Keratinocyte (primary cell): ENCODE data around the gene SFTPB. TPM values are rescaled to one million over a fixed set of nuclear protein-coding genes. Genes with fewer than 3 reads are reported as not detected.

ENCODE experiments used
- DNase-seq: peaks from one replicate; pipeline ENCODE4 v3.0.0-alpha.2; 2011; ENCODE audit warnings: low read depth, missing footprints, low spot score
- FAIRE-seq: peaks from 2 replicates; lab custom pipeline; 2011; peaks lifted over from hg19 to GRCh38; lab: Jason Lieb, UNC
- H2AFZ ChIP-seq: 2 replicates; pipeline ENCODE4 v1.6.0; 2012; ENCODE audit warnings: low read length, control low read depth, inconsistent platforms; ENCODE audit not compliant: control insufficient read depth
- H3K27ac ChIP-seq: 2 replicates; pipeline ENCODE4 v1.5.1; 2011; ENCODE audit warnings: low read length; ENCODE audit not compliant: control insufficient read depth, insufficient read depth
- H3K27me3 ChIP-seq: 3 replicates; pipeline ENCODE4 v1.6.0; 2011; ENCODE audit warnings: low read length; ENCODE audit not compliant: control insufficient read depth, insufficient read depth; ENCODE audit errors: extremely low read depth
- H3K36me3 ChIP-seq, 2 experiments: 2 replicates in 1 of 2; 3 replicates in 1 of 2; pipeline ENCODE4 v1.5.1; 2011; ENCODE audit warnings: low read length in 2 of 2, mild to moderate bottlenecking in 1 of 2; ENCODE audit not compliant: control insufficient read depth in 2 of 2, insufficient read depth in 2 of 2; ENCODE audit errors: extremely low read depth in 1 of 2
- H3K4me1 ChIP-seq: 3 replicates; pipeline ENCODE4 v1.5.1; 2011; ENCODE audit warnings: low read length; ENCODE audit not compliant: control insufficient read depth, insufficient read depth; ENCODE audit errors: extremely low read depth
- H3K4me2 ChIP-seq: 3 replicates; pipeline ENCODE4 v1.6.0; 2011; ENCODE audit warnings: low read depth, low read length; ENCODE audit not compliant: control insufficient read depth, insufficient read depth; ENCODE audit errors: extremely low read depth
- H3K4me3 ChIP-seq, 3 experiments: fragments of 200-600 bp in 1 of 3; sonication (generic) in 1 of 3; 2 replicates in 2 of 3; 3 replicates in 1 of 3; pipeline ENCODE4 v1.5.1; 2011 to 2016; ENCODE audit warnings: low read length in 3 of 3, mild to moderate bottlenecking in 3 of 3, control low read depth in 2 of 3, inconsistent platforms in 1 of 3, low read depth in 1 of 3, mixed read lengths in 1 of 3, mixed run types in 1 of 3, moderate library complexity in 1 of 3; ENCODE audit not compliant: control insufficient read depth in 2 of 3, insufficient read depth in 2 of 3; ENCODE audit errors: extremely low read depth in 1 of 3
- H3K79me2 ChIP-seq: 2 replicates; pipeline ENCODE4 v1.6.0; 2012; ENCODE audit warnings: low read length; ENCODE audit not compliant: control insufficient read depth, insufficient read depth
- H3K9ac ChIP-seq: 3 replicates; pipeline ENCODE4 v1.6.0; 2011; ENCODE audit warnings: low read length; ENCODE audit not compliant: control insufficient read depth, insufficient read depth; ENCODE audit errors: extremely low read depth
- H3K9me1 ChIP-seq: 3 replicates; pipeline ENCODE4 v1.6.0; 2011; ENCODE audit warnings: low read length; ENCODE audit not compliant: control insufficient read depth, insufficient read depth; ENCODE audit errors: extremely low read depth
- H3K9me3 ChIP-seq: 2 replicates; pipeline ENCODE4 v1.5.1; 2012; ENCODE audit warnings: low read depth, low read length; ENCODE audit not compliant: control insufficient read depth
- H4K20me1 ChIP-seq: 3 replicates; pipeline ENCODE4 v1.6.0; 2011; ENCODE audit warnings: low read length; ENCODE audit not compliant: control insufficient read depth, insufficient read depth; ENCODE audit errors: extremely low read depth
- EZH2 ChIP-seq: IDR thresholded peaks from one replicate; pipeline ENCODE4 v1.6.1; 2012; ENCODE audit warnings: inconsistent platforms, mild to moderate bottlenecking, low read length, moderate library complexity
- dilution Hi-C: fragments of 300-500 bp; cut with MboI; formaldehyde crosslinking; loops from one replicate; pipeline ENCODE4 v1.7.0; 2020; ENCODE audit warnings: low sequenced_read_pairs; ENCODE audit not compliant: extremely low pct_ligation_motif_present
- polyA plus RNA-seq, 5 experiments: library from polyadenylated mRNA; depleted of rRNA in 3 of 5; stranded (reverse) in 3 of 5; stranded (forward) in 1 of 5; unstranded in 1 of 5; fragments of >200 nt; gene quantifications; 1 replicate in 1 of 5; 2 replicates in 3 of 5; 3 replicates in 1 of 5; pipeline versions ENCODE4 v1.2.1 to v1.2.3, GENCODE V29; 2011 to 2012; ENCODE audit warnings: missing spikeins in 2 of 5, low read depth in 1 of 5, low replicate concordance in 1 of 5
- TF ChIP-seq, protein P1 (sequence below), 3 experiments: IDR thresholded peaks in 1 of 3; conservative IDR thresholded peaks in 1 of 3; optimal IDR thresholded peaks in 1 of 3; 2 replicates in 2 of 3; 3 replicates in 1 of 3; pipeline versions ENCODE3 to v1.5.1; 2011; ENCODE audit warnings: low read length in 3 of 3, mild to moderate bottlenecking in 3 of 3, moderate library complexity in 2 of 3, control low read depth in 1 of 3, inconsistent platforms in 1 of 3; ENCODE audit not compliant: insufficient read depth in 2 of 3; ENCODE audit errors: extremely low read depth in 1 of 3

The SFTPB gene
- polyA plus RNA-seq, 1 donor (not counting 4 experiments of a cell fraction or from before 2014, with no cell fraction given) = not detected

DNA sequence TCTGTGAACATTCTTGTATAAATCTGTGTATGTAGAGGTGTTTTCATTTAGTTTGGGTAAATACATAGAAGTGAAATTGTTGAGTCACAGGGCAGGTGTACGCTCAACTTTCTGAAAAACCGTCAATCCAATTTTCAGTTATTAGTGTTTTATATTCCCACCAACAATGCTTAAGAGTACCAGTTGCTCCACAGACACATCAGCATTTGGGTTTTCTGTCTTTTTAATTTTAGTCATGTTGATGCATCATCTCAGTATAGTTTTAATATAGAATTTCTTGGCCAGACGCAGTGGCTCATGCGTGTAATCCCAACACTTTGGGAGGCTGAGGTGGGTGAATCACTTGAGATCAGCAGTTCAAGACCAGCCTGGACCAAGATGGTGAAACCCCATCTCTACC lies 22.9 kb upstream of the SFTPB start:
- dilution Hi-C loops = no loop called here
- Histone ChIP-seq H3K9me3 (no peaks in the 10 kb centered on the region), H3K9me1 (no peaks in the 10 kb centered on the region), H3K36me3 (no peaks in the 10 kb centered on the region), H3K4me1 (no peaks in the 10 kb centered on the region), H3K27ac (no peak overlapping the region), H3K4me3 (no peak overlapping the region), H3K79me2 (no peaks in the 10 kb centered on the region), H3K9ac (no peak overlapping the region), H3K27me3 (no peaks in the 10 kb centered on the region), H3K4me2 (no peak overlapping the region), H4K20me1 (no peaks in the 10 kb centered on the region), H2AFZ (no peak overlapping the region)
- DNase-seq (no peak), FAIRE-seq (no peak)
- TF ChIP-seq, protein P1, sequence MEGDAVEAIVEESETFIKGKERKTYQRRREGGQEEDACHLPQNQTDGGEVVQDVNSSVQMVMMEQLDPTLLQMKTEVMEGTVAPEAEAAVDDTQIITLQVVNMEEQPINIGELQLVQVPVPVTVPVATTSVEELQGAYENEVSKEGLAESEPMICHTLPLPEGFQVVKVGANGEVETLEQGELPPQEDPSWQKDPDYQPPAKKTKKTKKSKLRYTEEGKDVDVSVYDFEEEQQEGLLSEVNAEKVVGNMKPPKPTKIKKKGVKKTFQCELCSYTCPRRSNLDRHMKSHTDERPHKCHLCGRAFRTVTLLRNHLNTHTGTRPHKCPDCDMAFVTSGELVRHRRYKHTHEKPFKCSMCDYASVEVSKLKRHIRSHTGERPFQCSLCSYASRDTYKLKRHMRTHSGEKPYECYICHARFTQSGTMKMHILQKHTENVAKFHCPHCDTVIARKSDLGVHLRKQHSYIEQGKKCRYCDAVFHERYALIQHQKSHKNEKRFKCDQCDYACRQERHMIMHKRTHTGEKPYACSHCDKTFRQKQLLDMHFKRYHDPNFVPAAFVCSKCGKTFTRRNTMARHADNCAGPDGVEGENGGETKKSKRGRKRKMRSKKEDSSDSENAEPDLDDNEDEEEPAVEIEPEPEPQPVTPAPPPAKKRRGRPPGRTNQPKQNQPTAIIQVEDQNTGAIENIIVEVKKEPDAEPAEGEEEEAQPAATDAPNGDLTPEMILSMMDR (optimal IDR thresholded peaks at IDR 0.05 in 1 of 3, IDR thresholded peaks at IDR 0.05 in 1 of 3, conservative IDR thresholded peaks at IDR 0.05 in 1 of 3; ENCODE audit: extremely low read depth in 1 of 3, insufficient read depth in 2 of 3, low read length in 3 of 3) = no peak
- TF ChIP-seq EZH2 = no peak

DNA sequence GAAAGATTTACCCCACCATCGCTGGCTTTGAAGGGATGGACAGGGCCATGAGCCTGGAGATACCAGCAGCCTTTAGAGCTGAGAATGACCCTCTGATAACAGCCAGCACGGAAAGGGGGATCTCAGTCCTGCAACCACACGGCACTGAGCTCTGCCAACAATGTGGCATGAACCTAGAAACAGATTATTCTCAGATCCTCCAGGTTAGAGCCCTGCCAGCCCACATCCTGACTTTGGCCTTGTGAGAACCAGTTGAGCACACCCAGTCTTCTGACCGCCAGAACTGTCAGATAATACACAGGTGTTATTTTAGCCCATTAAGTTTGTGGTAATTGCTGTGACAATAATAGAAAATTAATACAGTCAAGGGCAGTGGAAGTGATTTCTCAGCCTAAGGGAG lies 16.8 kb upstream of the SFTPB start:
- no peak overlapping the region for H3K9ac ChIP-seq
- no peaks in the 10 kb centered on the region for H3K36me3 ChIP-seq
- DNase-seq (no peak), FAIRE-seq (no peak)
- H3K4me2 ChIP-seq = no peak overlapping the region
- no peaks in the 10 kb centered on the region for H4K20me1 ChIP-seq
- no peaks in the 10 kb centered on the region for H3K4me1 ChIP-seq
- no peak overlapping the region for H3K4me3 ChIP-seq
- dilution Hi-C loops = no loop called here
- TF ChIP-seq, protein P1 (optimal IDR thresholded peaks at IDR 0.05 in 1 of 3, IDR thresholded peaks at IDR 0.05 in 1 of 3, conservative IDR thresholded peaks at IDR 0.05 in 1 of 3; ENCODE audit: extremely low read depth in 1 of 3, insufficient read depth in 2 of 3, low read length in 3 of 3) = no peak
- no peak for TF ChIP-seq EZH2
- no peaks in the 10 kb centered on the region for H3K9me3 ChIP-seq
- no peaks in the 10 kb centered on the region for H3K27me3 ChIP-seq
- H2AFZ ChIP-seq = no peak overlapping the region
- no peaks in the 10 kb centered on the region for H3K9me1 ChIP-seq
- no peak overlapping the region for H3K27ac ChIP-seq
- no peaks in the 10 kb centered on the region for H3K79me2 ChIP-seq
